Epithelial cell of esophagus (primary cell): Measurements from ENCODE around the gene BCL2L2.

Experiments used
- DNase-seq: peaks from one replicate; pipeline ENCODE4 v3.0.0; 2010; ENCODE audit warnings: low read depth
- H3K4me3 ChIP-seq: 2 replicates; pipeline ENCODE4 v1.5.1; 2011; ENCODE audit warnings: mild to moderate bottlenecking, low read length, control low read depth
- CTCF ChIP-seq: IDR thresholded peaks from 2 replicates; pipeline ENCODE4 v1.5.1; 2011; ENCODE audit warnings: low read depth, mild to moderate bottlenecking, low read length, control low read depth, inconsistent platforms; ENCODE audit not compliant: insufficient read depth; ENCODE audit errors: missing control alignments

The BCL2L2 gene

DNA sequence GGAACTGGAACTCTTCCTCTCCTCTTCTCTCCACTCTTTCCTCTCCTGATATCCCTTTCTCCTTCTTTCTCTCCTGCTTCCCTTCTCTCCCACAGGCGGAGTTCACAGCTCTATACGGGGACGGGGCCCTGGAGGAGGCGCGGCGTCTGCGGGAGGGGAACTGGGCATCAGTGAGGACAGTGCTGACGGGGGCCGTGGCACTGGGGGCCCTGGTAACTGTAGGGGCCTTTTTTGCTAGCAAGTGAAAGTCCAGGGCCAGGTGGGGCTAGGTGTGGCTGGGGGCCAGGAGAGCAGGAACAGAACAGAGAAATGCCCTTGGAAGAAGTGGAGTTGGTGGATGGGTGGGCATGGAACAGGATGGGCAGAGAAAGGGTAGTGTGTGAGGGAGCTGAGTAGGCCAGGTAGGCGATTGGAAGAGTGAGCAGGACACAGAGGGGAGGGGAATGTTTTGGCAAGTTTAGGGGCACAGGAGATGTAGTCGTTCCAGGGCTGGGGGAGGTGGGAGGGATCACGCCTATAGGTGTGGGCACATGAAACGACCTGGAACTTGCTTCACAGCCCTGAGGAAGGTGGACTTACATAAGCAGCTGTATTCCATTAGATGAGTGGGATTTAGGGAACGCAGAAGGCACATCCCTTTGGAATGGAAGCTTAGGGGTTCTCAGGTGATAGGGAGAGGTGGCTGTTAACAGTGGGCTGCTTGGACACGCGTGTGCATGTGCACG is 2.2 kb downstream of the BCL2L2 start:
- no peak for DNase-seq
- no peak for TF ChIP-seq CTCF
- H3K4me3 ChIP-seq = peak overlapping the region; percentile 90

GRCh38 chr14:23310546-23310945 is 3.9 kb downstream of the BCL2L2 start:
- no peak for TF ChIP-seq CTCF
- DNase-seq = no peak
- H3K4me3 ChIP-seq = no peak overlapping the region

- no peak for DNase-seq
- H3K4me3 ChIP-seq = no peak overlapping the region
- TF ChIP-seq CTCF = no peak
Measured at GRCh38 chr14:23316300-23316699, 9.7 kb downstream of the BCL2L2 start.

- DNase-seq = no peak
- no peak for TF ChIP-seq CTCF
- peak overlapping the region; percentile 38 for H3K4me3 ChIP-seq
Measured at GRCh38 chr14:23319746-23320583, 13.3 kb downstream of the BCL2L2 start.

GRCh38 chr14:23320584-23321571 is 14.2 kb downstream of the BCL2L2 start, which contains the start of gene PABPN1:
Gene PABPN1 (plus strand): TSS chr14:23321457. CDS start chr14:23321470, 13 bp downstream.
- TF ChIP-seq CTCF = no peak
- H3K4me3 ChIP-seq = peak within 1 kb of the TSS; percentile 91

More at GRCh38 chr14:23320584-23321571, 14.2 kb downstream of the BCL2L2 start, which contains the start of gene PABPN1:
- DNase-seq = peak; percentile 100
